LNCaP clone FGC (cell line): ENCODE results near the gene COL24A1.
"Not testable (repeated sequence)": the region's sequence is repeated elsewhere in the genome, so short reads cannot be mapped to it uniquely, and the experiment has no call there.

Source experiments
- DNase-seq: peaks from one replicate; pipeline ENCODE4 v3.0.0-alpha.2; 2011; ENCODE audit warnings: low read depth
- H3K4me3 ChIP-seq: 2 replicates; pipeline ENCODE4 v1.5.1; 2011; ENCODE audit warnings: mild to moderate bottlenecking, low read depth, low read length, control low read depth
- CTCF ChIP-seq: IDR thresholded peaks from 2 replicates; pipeline ENCODE4 v1.5.1; 2012; ENCODE audit warnings: mild to moderate bottlenecking; ENCODE audit not compliant: control insufficient read depth, insufficient read depth; ENCODE audit errors: extremely low read depth

Gene COL24A1

GRCh38 chr1:86114236-86114635 lies 42.3 kb downstream of the COL24A1 start:
- no peak for TF ChIP-seq CTCF
- DNase-seq, result no peak

GRCh38 chr1:86111590-86111989 lies 45.0 kb downstream of the COL24A1 start:
- H3K4me3 ChIP-seq, DNase-seq: not testable (repeated sequence)

More at GRCh38 chr1:86114236-86114635, 42.3 kb downstream of the COL24A1 start:
- H3K4me3 ChIP-seq, result no peak overlapping the region

- no peak overlapping the region for H3K4me3 ChIP-seq
- DNase-seq, result no peak
- no peak for TF ChIP-seq CTCF
These were observed 46.0 kb downstream of the COL24A1 start for GRCh38 chr1:86110451-86111129.

- H3K4me3 ChIP-seq, result no peak overlapping the region
- DNase-seq, result no peak
- no peak for TF ChIP-seq CTCF
These were observed 51.1 kb downstream of the COL24A1 start for GRCh38 chr1:86105533-86105866.

- peak; percentile 90 for DNase-seq
- TF ChIP-seq CTCF, result no peak
- H3K4me3 ChIP-seq, result no peak overlapping the region
These were observed 51.7 kb downstream of the COL24A1 start for GRCh38 chr1:86104606-86105532.

GRCh38 chr1:86101616-86102015 lies 55.0 kb downstream of the COL24A1 start:
- no peak for DNase-seq
- no peak overlapping the region for H3K4me3 ChIP-seq
- TF ChIP-seq CTCF, result no peak

- no peak for DNase-seq
- H3K4me3 ChIP-seq, result no peak overlapping the region
- no peak for TF ChIP-seq CTCF
These were observed 56.2 kb downstream of the COL24A1 start for GRCh38 chr1:86100401-86100800.
